HEK293 (cell line): ENCODE measurements around the gene RMC1.

ENCODE experiments used
- CTCF ChIA-PET: fragments of 350-600 bp; formaldehyde crosslinking; extraction: SDS; loops from one replicate; lab custom pipeline; 2021; ENCODE audit warnings: antibody characterized with exemption; lab: Yijun Ruan, JAX
- POLR2A ChIA-PET: fragments of 300-600 bp; formaldehyde crosslinking; extraction: SDS; loops from one replicate; lab custom pipeline; 2020; ENCODE audit warnings: antibody characterized with exemption, inconsistent platforms; lab: Yijun Ruan, JAX
- H3K27ac ChIP-seq: fragments of 200-500 bp; sonication (Bioruptor generic); 2 replicates; pipeline ENCODE4 v1.5.1; 2014; ENCODE audit warnings: low read depth, low read length, control low read depth, inconsistent platforms; ENCODE audit errors: extremely low read depth
- H3K36me3 ChIP-seq, 2 experiments: fragments of 200-500 bp in 1 of 2; sonication (Bioruptor generic) in 1 of 2; 1 replicate in 1 of 2; 2 replicates in 1 of 2; pipeline ENCODE4 v1.5.1; 2014 to 2017; ENCODE audit warnings: inconsistent platforms in 2 of 2, low read length in 2 of 2; ENCODE audit not compliant: control insufficient read depth in 2 of 2, insufficient read depth in 1 of 2
- H3K4me1 ChIP-seq: fragments of 200-500 bp; sonication (Bioruptor generic); 2 replicates; pipeline ENCODE4 v1.5.1; 2014; ENCODE audit warnings: mild to moderate bottlenecking, low read length, inconsistent platforms; ENCODE audit not compliant: control insufficient read depth, insufficient read depth
- H3K4me3 ChIP-seq: 2 replicates; pipeline ENCODE4 v1.5.1; 2011; ENCODE audit warnings: low read depth, mild to moderate bottlenecking, control low read depth, low read length, moderate library complexity
- H3K9me3 ChIP-seq: fragments of 200-500 bp; sonication (Bioruptor generic); 2 replicates; pipeline ENCODE4 v1.5.1; 2014; ENCODE audit warnings: low read depth, low read length, inconsistent platforms; ENCODE audit not compliant: control insufficient read depth, insufficient read depth
- CTCF ChIP-seq: fragments of 450-650 bp; formaldehyde crosslinking; IDR thresholded peaks from 2 replicates; pipeline ENCODE4 v1.5.1; 2016; ENCODE audit warnings: missing biosample characterization, missing genetic modification characterization
- INSM2 ChIP-seq: fragments of 450-650 bp; formaldehyde crosslinking; IDR thresholded peaks from 2 replicates; pipeline ENCODE4 v1.5.1; 2016; ENCODE audit warnings: missing biosample characterization, missing genetic modification characterization
- SCRT2 ChIP-seq: fragments of 450-650 bp; formaldehyde crosslinking; IDR thresholded peaks from 2 replicates; pipeline ENCODE4 v1.5.1; 2016; ENCODE audit warnings: missing biosample characterization, missing genetic modification characterization
- YY2 ChIP-seq: fragments of 450-650 bp; formaldehyde crosslinking; IDR thresholded peaks from 2 replicates; pipeline ENCODE4 v1.5.1; 2016; ENCODE audit warnings: missing biosample characterization, missing genetic modification characterization
- ZBTB1 ChIP-seq: fragments of 450-650 bp; formaldehyde crosslinking; IDR thresholded peaks from 2 replicates; pipeline ENCODE4 v1.5.1; 2016; ENCODE audit warnings: missing biosample characterization, missing genetic modification characterization
- ZFP41 ChIP-seq: fragments of 450-650 bp; formaldehyde crosslinking; IDR thresholded peaks from 2 replicates; pipeline ENCODE4 v1.5.1; 2016; ENCODE audit warnings: missing biosample characterization, missing genetic modification characterization, borderline replicate concordance
- ZNF133 ChIP-seq: fragments of 450-650 bp; formaldehyde crosslinking; IDR thresholded peaks from 2 replicates; pipeline ENCODE4 v1.5.1; 2016; ENCODE audit warnings: missing biosample characterization, missing genetic modification characterization
- ZNF157 ChIP-seq: fragments of 450-650 bp; formaldehyde crosslinking; IDR thresholded peaks from 2 replicates; pipeline ENCODE4 v1.5.1; 2016; ENCODE audit warnings: missing biosample characterization, missing genetic modification characterization
- ZNF18 ChIP-seq: fragments of 450-650 bp; formaldehyde crosslinking; IDR thresholded peaks from 2 replicates; pipeline ENCODE4 v1.5.1; 2016; ENCODE audit warnings: missing biosample characterization, missing genetic modification characterization
- ZNF292 ChIP-seq: fragments of 450-650 bp; formaldehyde crosslinking; IDR thresholded peaks from 2 replicates; pipeline ENCODE4 v1.5.1; 2016; ENCODE audit warnings: low read depth, missing biosample characterization, missing genetic modification characterization, borderline replicate concordance
- ZNF335 ChIP-seq: fragments of 450-650 bp; formaldehyde crosslinking; conservative IDR thresholded peaks from 2 replicates; pipeline ENCODE4 v1.5.1; 2016; ENCODE audit warnings: missing biosample characterization, missing genetic modification characterization
- ZNF416 ChIP-seq: fragments of 450-650 bp; formaldehyde crosslinking; IDR thresholded peaks from 2 replicates; pipeline ENCODE4 v1.5.1; 2016; ENCODE audit warnings: missing biosample characterization, missing genetic modification characterization
- ZNF501 ChIP-seq: fragments of 450-650 bp; formaldehyde crosslinking; IDR thresholded peaks from 2 replicates; pipeline ENCODE4 v1.5.1; 2016; ENCODE audit warnings: missing biosample characterization, missing genetic modification characterization
- ZNF518A ChIP-seq: fragments of 450-650 bp; formaldehyde crosslinking; conservative IDR thresholded peaks from 2 replicates; pipeline ENCODE4 v1.5.1; 2016; ENCODE audit warnings: low read depth, missing biosample characterization, missing genetic modification characterization
- ZNF621 ChIP-seq: fragments of 450-650 bp; formaldehyde crosslinking; IDR thresholded peaks from 2 replicates; pipeline ENCODE4 v1.5.1; 2017; ENCODE audit warnings: missing biosample characterization, missing genetic modification characterization
- ZNF629 ChIP-seq: fragments of 450-650 bp; formaldehyde crosslinking; IDR thresholded peaks from 2 replicates; pipeline ENCODE4 v1.5.1; 2017; ENCODE audit warnings: missing biosample characterization, missing genetic modification characterization
- ZNF645 ChIP-seq: fragments of 450-650 bp; formaldehyde crosslinking; IDR thresholded peaks from 2 replicates; pipeline ENCODE4; 2016; ENCODE audit warnings: missing biosample characterization, missing genetic modification characterization
- ZNF701 ChIP-seq: fragments of 450-650 bp; formaldehyde crosslinking; IDR thresholded peaks from 2 replicates; pipeline ENCODE4 v1.5.1; 2016; ENCODE audit warnings: missing biosample characterization, missing genetic modification characterization
- ZNF791 ChIP-seq: fragments of 450-650 bp; formaldehyde crosslinking; IDR thresholded peaks from 2 replicates; pipeline ENCODE4 v1.5.1; 2016; ENCODE audit warnings: missing biosample characterization, missing genetic modification characterization
- ZNF830 ChIP-seq: fragments of 450-650 bp; IDR thresholded peaks from 2 replicates; pipeline ENCODE4 v1.5.0; 2018; ENCODE audit warnings: missing biosample characterization, missing genetic modification characterization, low read depth, mild to moderate bottlenecking, moderate library complexity
- ZNF837 ChIP-seq: fragments of 450-650 bp; formaldehyde crosslinking; IDR thresholded peaks from 2 replicates; pipeline ENCODE4 v1.5.1; 2016; ENCODE audit warnings: missing biosample characterization, missing genetic modification characterization
- ZSCAN16 ChIP-seq: fragments of 450-650 bp; formaldehyde crosslinking; IDR thresholded peaks from 2 replicates; pipeline ENCODE4 v1.5.1; 2016; ENCODE audit warnings: missing biosample characterization, missing genetic modification characterization

The RMC1 gene

GRCh38 chr18:23530195-23530594, 26.9 kb downstream of the RMC1 start:
- no peaks in the 10 kb centered on the region for H3K9me3 ChIP-seq
- H3K36me3 ChIP-seq, result peaks cover 42 to 97% of the 10 kb centered on the region in 2 experiments
- no peak for TF ChIP-seq ZNF830 (tag by site-specific recombination)
- no peak for TF ChIP-seq ZBTB1 (tag by site-specific recombination)
- TF ChIP-seq ZNF791 (tag by site-specific recombination), result no peak
- TF ChIP-seq ZNF133 (tag by site-specific recombination), result no peak
- no peak for TF ChIP-seq ZNF621
- no peak for TF ChIP-seq ZNF629 (tag by site-specific recombination)
- no peak for TF ChIP-seq ZNF335 (tag by site-specific recombination)
- no peak for TF ChIP-seq SCRT2
- no peak overlapping the region for H3K27ac ChIP-seq
- CTCF ChIA-PET, result interaction anchor here (1.9 to 2.4 kb wide), 2 partner anchors 14 to 32 kb away, joined by 5 to 13 read pairs; no protein-coding TSS in a partner anchor
- H3K4me3 ChIP-seq, result no peak overlapping the region
- H3K4me1 ChIP-seq, result no peaks in the 10 kb centered on the region
- POLR2A ChIA-PET, result no interaction called here

- Histone ChIP-seq H3K9me3 (no peaks in the 10 kb centered on the region), H3K4me1 (no peaks in the 10 kb centered on the region), H3K27ac (no peak overlapping the region), H3K36me3 (peaks cover 46 to 100% of the 10 kb centered on the region in 2 experiments), H3K4me3 (no peak overlapping the region)
- CTCF ChIA-PET, result interaction anchor here (0.6 to 3.8 kb wide), 5 partner anchors 8 to 120 kb away, joined by 3 to 20 read pairs (median 4); no protein-coding TSS in a partner anchor
- POLR2A ChIA-PET, result no interaction called here
- TF ChIP-seq ZSCAN16 (tag by site-specific recombination) (no peak), ZNF518A (no peak)
Observed at GRCh38 chr18:23531912-23532311, 28.6 kb downstream of the RMC1 start.

- CTCF ChIA-PET, result interaction anchor here (0.6 to 3.8 kb wide), 5 partner anchors 14 to 260 kb away, joined by 3 to 20 read pairs (median 3); no protein-coding TSS in a partner anchor
- Histone ChIP-seq H3K27ac (no peak overlapping the region), H3K4me3 (no peak overlapping the region), H3K4me1 (no peaks in the 10 kb centered on the region), H3K36me3 (peaks cover 43 to 100% of the 10 kb centered on the region in 2 experiments), H3K9me3 (no peaks in the 10 kb centered on the region)
- POLR2A ChIA-PET, result interaction anchor here (0.7 kb wide), 1 partner anchor 716 kb away, joined by 8 read pairs; no protein-coding TSS in a partner anchor
- no peak for TF ChIP-seq ZNF18 (tag by site-specific recombination)
- no peak for TF ChIP-seq CTCF
- no peak for TF ChIP-seq ZNF645
- TF ChIP-seq YY2 (tag by site-specific recombination), result no peak
- no peak for TF ChIP-seq ZNF701 (tag by site-specific recombination)
- no peak for TF ChIP-seq ZNF501 (tag by site-specific recombination)
- TF ChIP-seq ZNF157 (tag by site-specific recombination), result no peak
- TF ChIP-seq ZNF837 (tag by site-specific recombination), result no peak
- TF ChIP-seq ZNF416, result no peak
- TF ChIP-seq INSM2 (tag by site-specific recombination), result no peak
- TF ChIP-seq ZNF292 (tag by site-specific recombination), result no peak
- no peak for TF ChIP-seq ZFP41
Observed at GRCh38 chr18:23532848-23533247, 29.5 kb downstream of the RMC1 start.
